Endothelial cell (in vitro differentiated cells): ENCODE measurements around the gene SYNGR1. TPM values are rescaled to one million over a fixed set of nuclear protein-coding genes. Genes with fewer than 3 reads are reported as not detected.

Source experiments
- DNase-seq: peaks from one replicate; pipeline ENCODE4 v3.0.0; 2021; ENCODE audit warnings: low spot score
- H3K27ac Mint-ChIP-seq: one replicate; pipeline ENCODE4 v1.8.0; 2021; ENCODE audit warnings: mixed read lengths, inconsistent platforms; ENCODE audit not compliant: unreplicated experiment
- H3K27me3 Mint-ChIP-seq: one replicate; pipeline ENCODE4 v1.8.0; 2021; ENCODE audit warnings: mild to moderate bottlenecking, moderate library complexity, mixed read lengths, inconsistent platforms; ENCODE audit not compliant: unreplicated experiment
- H3K36me3 Mint-ChIP-seq: one replicate; pipeline ENCODE4 v1.8.0; 2021; ENCODE audit warnings: mild to moderate bottlenecking, low read depth, mixed read lengths, inconsistent platforms; ENCODE audit not compliant: unreplicated experiment
- H3K4me1 Mint-ChIP-seq: one replicate; pipeline ENCODE4 v1.8.0; 2021; ENCODE audit warnings: mild to moderate bottlenecking, mixed read lengths, inconsistent platforms; ENCODE audit not compliant: unreplicated experiment
- H3K4me3 Mint-ChIP-seq: one replicate; pipeline ENCODE4 v1.8.0; 2021; ENCODE audit warnings: mild to moderate bottlenecking, mixed read lengths, inconsistent platforms; ENCODE audit not compliant: unreplicated experiment
- H3K9me3 Mint-ChIP-seq: one replicate; pipeline ENCODE4 v1.8.0; 2021; ENCODE audit warnings: mixed read lengths, inconsistent platforms; ENCODE audit not compliant: unreplicated experiment
- total RNA-seq: library from RNA; stranded (reverse); fragmentation: NEBNext Ultra II Directional; extraction: Animal tissue kit (Norgen Biotek cat#: 25700); gene quantifications from one replicate; pipeline ENCODE4 v1.2.1, GENCODE V29; 2021; ENCODE audit not compliant: unreplicated experiment
- TF ChIP-seq, protein P1 (sequence below): fragments of 200-600 bp; sonication (generic); IDR thresholded peaks from one replicate; pipeline ENCODE4 v1.5.0; 2021; ENCODE audit warnings: antibody characterized with exemption; ENCODE audit not compliant: unreplicated experiment

SYNGR1 gene
- total RNA-seq, 1 donor from 2014 or later: 2.9 TPM

DNA sequence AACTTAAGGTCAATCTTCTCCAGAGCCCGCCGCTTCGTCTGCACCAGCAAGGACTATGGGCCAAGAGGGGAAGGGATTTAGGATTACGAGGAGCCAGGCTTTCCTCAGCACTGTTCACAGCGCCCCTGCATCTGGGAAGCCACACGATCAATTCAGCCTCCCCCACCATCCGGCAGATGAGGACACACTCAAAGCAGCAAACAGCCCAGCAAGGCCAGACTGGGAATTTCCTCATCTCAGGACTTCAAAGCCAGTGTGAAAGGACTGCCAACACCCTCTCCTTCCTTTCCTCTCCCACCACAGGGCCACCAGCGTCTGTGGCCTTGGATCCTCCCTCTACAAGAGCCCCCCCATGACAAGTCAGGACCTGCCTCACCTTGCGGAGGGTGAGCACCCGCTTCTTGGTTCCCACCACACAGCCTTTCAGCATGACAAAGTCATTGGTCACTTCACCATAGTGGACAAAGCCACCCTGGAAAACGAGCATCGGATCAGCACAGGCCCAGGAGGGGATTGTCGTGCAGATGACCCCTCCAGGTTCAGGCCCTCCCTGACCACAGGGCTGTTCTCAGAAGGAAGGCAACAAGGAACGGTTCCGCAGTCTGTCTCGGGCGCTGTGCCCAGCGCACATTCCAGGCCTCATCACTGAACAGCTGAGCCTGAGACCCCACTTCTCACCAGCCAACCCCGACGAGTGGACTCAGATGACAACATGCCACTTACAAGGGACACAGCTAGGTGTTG is 36.4 kb upstream of the SYNGR1 start:
- TF ChIP-seq, protein P1, sequence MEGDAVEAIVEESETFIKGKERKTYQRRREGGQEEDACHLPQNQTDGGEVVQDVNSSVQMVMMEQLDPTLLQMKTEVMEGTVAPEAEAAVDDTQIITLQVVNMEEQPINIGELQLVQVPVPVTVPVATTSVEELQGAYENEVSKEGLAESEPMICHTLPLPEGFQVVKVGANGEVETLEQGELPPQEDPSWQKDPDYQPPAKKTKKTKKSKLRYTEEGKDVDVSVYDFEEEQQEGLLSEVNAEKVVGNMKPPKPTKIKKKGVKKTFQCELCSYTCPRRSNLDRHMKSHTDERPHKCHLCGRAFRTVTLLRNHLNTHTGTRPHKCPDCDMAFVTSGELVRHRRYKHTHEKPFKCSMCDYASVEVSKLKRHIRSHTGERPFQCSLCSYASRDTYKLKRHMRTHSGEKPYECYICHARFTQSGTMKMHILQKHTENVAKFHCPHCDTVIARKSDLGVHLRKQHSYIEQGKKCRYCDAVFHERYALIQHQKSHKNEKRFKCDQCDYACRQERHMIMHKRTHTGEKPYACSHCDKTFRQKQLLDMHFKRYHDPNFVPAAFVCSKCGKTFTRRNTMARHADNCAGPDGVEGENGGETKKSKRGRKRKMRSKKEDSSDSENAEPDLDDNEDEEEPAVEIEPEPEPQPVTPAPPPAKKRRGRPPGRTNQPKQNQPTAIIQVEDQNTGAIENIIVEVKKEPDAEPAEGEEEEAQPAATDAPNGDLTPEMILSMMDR: no peak
- Mint-ChIP-seq H3K4me1 (peaks cover 34% of the 10 kb centered on the region), H3K4me3 (peak overlapping the region; percentile 47), H3K36me3 (peaks cover 33% of the 10 kb centered on the region), H3K9me3 (no peaks in the 10 kb centered on the region), H3K27ac (no peak overlapping the region), H3K27me3 (peaks cover 12% of the 10 kb centered on the region)
- no peak for DNase-seq

GRCh38 chr22:39314251-39314971 is 35.4 kb upstream of the SYNGR1 start:
- Mint-ChIP-seq H3K36me3 (peaks cover 36% of the 10 kb centered on the region), H3K4me1 (peaks cover 40% of the 10 kb centered on the region), H3K9me3 (no peaks in the 10 kb centered on the region), H3K27me3 (peaks cover 17% of the 10 kb centered on the region), H3K4me3 (peak overlapping the region; percentile 73), H3K27ac (no peak overlapping the region)
- TF ChIP-seq, protein P1: no peak
- DNase-seq: no peak

DNA sequence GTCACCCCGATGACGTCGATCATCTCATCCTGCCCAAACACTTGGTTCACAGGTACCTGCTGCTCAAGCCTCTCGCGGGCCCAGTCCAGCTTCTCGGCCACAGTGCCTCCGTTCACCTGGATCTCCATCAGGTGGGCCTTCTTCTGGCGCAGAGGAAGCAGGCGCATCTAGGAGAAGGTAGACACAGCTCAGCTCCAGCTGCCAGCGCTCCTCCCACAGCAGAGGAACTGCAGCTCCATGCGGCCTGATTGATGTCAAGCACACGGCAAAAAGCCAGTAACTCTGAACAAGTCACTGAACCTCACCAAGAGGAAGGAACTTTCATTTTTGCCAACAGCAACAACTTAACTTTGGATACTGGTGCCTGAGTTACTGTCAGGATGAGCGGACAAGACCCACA is 34.4 kb upstream of the SYNGR1 start:
- Mint-ChIP-seq H3K27me3 (peaks cover 17% of the 10 kb centered on the region), H3K4me1 (peaks cover 43% of the 10 kb centered on the region)
- DNase-seq: no peak

GRCh38 chr22:39316440-39317083 is 33.2 kb upstream of the SYNGR1 start:
- peak overlapping the region; percentile 59 for H3K4me3 Mint-ChIP-seq
- TF ChIP-seq, protein P1: peak; percentile 60
- H3K4me1 Mint-ChIP-seq: peaks cover 41% of the 10 kb centered on the region
- peaks cover 15% of the 10 kb centered on the region for H3K27me3 Mint-ChIP-seq
- peak overlapping the region; percentile 36 for H3K27ac Mint-ChIP-seq
- no peaks in the 10 kb centered on the region for H3K9me3 Mint-ChIP-seq
- DNase-seq: peak; percentile 78
- H3K36me3 Mint-ChIP-seq: peaks cover 36% of the 10 kb centered on the region

More for the DNA sequence above, 34.4 kb upstream of the SYNGR1 start:
- Mint-ChIP-seq H3K9me3 (no peaks in the 10 kb centered on the region), H3K36me3 (peaks cover 36% of the 10 kb centered on the region), H3K4me3 (peak overlapping the region; percentile 71), H3K27ac (peak overlapping the region; percentile 74)
- TF ChIP-seq, protein P1: no peak
